Measurements from ENCODE around the gene OXSR1.
"Not testable (repeated sequence)": the region's sequence is repeated elsewhere in the genome, so short reads cannot be mapped to it uniquely, and the experiment has no call there.

OXSR1 gene

DNA sequence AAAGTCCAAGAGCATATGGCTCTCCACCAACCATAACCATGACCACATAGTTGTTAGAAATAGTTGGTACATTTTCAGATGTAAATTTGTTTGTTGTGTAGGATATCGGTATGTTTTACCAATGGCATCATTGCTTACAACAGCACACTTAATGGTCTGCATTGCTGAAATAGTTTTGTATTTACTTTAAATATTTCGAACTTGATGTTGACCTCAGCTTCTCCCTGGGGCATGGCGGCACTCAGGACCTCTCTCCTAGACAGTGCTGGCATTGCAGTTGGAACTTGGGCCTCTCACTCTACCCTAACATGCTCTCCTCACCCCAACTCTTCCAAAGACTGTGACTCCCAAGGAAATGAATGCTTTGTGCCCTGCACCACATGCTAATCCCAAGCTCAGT lies 105.3 kb downstream of the OXSR1 start:
- no peak for DNase-seq (ENCODE audit: low spot score)

DNA sequence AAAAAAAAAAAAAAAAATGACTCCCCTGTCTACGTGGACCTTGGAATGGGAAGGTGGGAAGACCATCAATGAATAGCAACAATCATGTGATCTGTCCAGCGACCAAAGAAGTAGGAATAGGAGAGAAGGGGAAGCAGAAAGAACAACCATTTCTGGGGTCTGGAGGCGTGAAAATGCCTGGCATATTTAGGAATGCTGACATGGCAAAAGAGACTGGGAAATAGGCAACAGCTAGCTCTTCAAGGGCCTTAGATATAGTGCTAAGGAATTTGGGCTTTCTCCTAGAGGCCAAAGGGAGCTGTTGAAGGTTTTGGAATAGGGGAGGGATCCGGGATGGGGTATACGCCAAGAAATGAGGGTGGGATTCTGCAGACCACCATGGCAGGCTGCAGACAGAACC lies 106.2 kb downstream of the OXSR1 start:
- DNase-seq (ENCODE audit: low spot score), result no peak

DNA sequence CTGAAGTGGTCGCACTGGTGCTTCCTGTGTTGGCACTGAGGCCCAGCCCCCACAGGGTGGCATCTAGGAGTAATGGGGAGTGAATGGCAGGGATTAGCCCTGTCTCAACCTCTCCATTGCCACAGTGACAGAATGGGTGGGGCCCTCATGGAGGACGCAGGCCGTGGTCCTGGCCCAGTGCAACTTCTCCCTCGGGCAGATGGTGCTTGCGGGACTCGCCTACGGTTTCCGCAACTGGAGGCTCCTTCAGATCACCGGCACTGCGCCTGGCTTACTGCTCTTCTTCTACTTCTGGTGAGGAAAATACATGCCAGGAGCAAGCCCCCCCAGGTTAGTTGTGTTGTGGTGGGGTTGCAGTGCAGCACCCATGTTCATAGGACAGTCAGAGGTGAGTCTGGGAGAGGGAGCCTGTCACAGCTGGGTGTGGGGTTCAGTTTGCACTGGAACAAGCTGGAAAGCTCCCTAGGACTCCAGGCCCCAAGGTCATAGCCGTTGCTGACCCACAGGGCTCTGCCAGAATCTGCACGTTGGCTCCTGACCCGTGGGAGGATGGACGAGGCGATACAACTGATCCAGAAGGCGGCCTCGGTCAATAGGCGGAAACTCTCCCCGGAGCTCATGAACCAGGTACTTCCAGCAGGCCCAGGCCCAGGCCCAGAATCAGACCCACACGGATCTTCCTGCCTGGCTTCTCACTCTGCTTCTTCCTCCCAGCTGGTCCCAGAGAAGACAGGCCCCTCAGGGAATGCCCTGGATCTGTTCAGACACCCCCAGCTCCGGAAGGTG lies 109.7 kb downstream of the OXSR1 start:
- DNase-seq (ENCODE audit: low spot score), result no peak

DNA sequence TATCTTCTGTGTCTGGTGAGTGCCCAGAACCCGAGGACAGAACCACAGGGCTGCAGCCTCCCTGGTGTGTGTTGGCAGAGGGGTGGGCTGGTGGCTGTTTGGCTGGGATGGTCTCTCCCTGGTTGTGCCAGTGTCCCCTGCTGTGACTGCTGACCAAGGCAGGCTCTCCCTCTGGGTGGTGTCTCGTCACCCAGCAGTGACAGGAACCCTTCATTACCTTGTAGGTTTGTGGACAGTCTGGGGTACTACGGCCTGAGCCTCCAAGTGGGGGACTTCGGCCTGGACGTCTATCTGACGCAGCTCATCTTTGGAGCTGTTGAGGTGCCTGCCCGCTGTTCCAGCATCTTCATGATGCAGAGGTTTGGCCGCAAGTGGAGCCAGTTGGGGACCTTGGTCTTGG lies 110.3 kb downstream of the OXSR1 start:
- DNase-seq (ENCODE audit: low spot score), result no peak

DNA sequence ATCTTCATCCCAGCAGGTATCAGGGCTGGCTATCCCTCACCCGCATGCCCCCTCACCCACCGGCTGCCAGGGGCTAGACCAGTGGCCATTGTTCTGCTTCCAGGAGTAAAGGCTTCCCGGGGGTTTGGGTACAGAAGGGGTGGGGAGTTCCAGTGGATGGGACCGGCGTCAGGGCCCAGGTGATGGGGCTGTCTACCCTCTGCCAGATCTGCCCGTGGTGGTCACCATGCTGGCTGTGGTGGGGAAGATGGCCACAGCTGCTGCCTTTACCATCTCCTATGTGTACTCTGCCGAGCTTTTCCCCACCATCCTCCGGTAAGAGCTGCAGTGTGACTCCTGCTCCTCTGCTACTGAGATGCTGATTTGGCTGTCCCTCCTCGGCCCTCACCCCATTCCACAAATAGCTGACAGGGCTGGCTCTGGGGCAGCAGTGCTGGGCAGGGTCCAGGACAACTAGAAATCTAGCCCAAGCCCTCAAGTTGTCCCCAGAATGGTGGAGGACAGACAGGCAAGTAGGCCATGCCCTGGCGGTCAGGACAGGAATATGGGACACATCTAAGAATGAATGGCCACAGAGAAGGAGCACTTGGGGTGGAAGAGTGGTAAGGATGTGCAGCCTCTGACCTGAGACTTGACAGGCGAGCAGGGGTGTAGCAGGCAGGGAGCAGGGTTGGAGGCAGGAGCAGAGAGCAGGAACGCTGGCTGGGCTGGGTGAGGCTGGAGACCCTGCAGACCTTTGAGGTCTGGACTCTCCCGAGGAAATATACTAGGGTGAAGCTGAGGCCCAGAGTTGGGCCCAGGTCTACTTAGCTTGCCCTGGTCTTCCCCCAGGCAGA lies 111.0 kb downstream of the OXSR1 start:
- DNase-seq (ENCODE audit: low spot score), result no peak

DNA sequence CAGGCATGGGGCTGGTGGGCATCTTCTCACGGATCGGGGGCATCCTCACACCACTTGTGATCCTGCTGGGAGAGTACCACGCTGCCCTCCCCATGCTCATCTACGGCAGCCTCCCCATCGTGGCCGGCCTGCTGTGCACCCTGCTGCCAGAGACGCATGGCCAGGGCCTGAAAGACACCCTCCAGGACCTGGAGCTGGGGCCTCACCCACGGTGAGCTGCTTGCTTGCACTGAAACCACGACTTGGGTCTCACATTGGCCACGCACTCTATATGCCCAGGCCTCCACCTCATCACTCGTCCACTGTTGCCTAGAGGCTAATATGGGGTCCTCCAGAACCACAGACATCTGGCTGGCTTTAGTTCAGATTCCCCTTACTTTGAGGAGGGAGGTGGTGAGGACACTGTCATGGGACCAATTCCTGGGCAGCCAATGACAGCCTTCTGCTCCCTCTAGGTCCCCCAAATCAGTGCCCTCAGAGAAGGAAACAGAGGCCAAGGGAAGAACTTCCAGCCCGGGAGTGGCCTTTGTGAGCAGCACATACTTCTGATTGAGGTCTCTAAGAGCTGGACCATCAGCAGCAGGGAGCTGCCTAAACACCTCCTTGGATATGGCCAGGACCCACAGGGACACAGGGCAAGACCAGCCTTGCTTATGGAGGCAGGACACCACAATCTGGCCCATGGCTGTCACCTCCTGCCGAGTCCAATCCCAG lies 111.7 kb downstream of the OXSR1 start:
- DNase-seq (ENCODE audit: low spot score), result no peak

DNA sequence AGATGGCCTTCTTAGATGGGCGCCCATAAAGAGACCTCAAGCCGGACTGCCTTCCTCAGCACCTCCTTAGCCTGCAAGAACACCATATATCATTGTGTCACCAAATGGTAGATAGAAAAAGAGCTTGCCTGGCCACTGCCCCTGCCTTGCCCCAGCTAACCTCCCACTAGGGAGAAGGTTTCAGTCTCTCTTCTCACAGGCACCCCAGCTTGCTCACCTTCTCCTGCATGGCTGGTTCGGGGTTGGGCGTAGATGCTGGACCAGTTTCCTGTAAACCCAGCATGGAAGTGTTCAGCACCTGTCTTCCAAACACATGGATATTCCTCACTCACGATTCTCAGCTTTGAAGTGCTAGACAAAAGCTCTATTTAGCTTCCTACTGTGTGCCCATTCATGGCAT lies 113.5 kb downstream of the OXSR1 start:
- DNase-seq (ENCODE audit: low spot score), result no peak

DNA sequence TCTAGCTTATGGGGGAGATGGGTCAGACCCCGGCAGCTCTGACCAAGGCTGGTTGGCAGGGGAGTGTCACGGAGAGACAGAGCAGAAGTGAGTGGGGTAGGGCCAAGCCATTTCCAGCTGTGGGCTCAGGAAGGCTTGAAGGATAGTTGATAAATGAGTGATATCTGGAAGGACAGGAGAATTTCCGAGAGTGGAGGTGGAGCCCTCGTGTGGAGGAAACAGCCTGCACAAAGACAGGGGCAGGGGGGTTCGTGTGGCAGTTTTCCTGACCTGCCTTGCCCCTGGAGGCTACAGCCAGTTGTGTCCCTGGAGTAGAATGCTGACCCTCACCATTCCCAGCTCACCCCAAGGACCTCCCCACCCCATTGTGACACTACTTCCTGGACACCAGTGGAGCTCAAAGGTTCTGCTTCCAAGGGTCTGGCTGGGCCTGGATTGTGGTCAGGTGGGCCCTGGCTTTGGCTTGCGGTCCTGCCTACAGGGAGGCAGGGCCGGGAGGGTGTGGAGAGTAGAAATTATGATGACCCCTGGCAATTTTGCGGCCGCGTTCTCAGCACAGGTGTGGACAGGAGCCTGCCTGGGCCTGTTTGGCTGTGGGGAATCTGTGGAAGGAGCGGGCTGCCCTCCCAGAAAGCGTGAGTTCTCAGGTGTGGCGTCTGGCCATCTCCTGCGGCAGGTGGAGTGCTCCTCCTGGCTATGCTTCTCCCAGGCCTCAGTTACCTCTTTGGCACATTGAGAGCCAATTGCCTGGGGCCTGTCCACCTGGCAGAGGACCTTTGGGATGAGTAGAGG lies 116.8 kb downstream of the OXSR1 start, which contains the start of gene SLC22A14:
TSS of gene SLC22A14 (plus strand) at position 400 of the 792 bp plus-strand sequence. CDS start 23,733 bp downstream, outside the sequence.
- DNase-seq (ENCODE audit: low spot score), result no peak

DNA sequence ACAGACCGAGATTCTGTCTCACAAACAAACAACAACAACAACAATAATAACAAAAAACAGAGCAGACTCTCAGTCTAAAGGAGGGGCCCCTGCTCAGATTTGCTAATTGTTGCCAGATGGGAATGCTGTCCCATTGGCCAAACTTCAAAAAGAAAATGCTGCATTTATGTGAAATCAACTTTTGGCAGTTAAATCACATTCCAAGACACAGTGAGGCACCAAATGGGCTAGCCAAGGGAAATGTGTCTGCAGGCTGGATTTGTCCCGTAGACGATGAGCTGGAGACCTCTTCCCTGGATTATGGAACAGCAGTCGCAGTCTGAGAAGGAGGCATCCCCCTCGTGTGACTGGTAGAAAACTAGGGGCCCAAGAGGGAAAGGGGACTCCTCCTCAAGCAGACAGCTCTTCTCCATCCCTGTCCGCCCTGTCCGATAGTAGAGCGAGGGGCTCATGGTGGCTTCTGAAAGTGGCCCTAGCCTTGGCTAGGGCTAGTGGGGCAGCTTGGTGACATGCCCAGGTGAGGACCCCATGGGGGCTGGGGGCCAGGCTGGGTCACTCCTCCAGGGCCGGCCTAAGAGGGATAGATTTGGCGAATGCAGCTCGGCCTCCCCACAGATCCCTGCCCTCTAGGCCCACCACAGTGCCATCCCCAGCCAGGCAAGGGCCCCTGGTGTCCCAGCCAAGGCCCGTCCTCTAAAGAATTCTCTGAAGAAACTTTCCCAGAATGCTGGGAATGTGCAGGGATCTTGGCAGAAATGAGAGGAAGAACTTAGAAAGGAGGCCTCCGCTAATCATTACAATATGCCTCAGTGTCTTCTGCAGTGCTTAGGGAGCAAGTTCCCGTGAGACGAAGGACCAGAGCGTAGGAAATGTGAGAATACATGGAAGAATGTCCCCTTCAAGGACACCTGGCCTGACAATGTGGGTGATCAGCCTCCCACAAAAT lies 118.7 kb downstream of the OXSR1 start:
- DNase-seq (ENCODE audit: low spot score), result no peak

DNA sequence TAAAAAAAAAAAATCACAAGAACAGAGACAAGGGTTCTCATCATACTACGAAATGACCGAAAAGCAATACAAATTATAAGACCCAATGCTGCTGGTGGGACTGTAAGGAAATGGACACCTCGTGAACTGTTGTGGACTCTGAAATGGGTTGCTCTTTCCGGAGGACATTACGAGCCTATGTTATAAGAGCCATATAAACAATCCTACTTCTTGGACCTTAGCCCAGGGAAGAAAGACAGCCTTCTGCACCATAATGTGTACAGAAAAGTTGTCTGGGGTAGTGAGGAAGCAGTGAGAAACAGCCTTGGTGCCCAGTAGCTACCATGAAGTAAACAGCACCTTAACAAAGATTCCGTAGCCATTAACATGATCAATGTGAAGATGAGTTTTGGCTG lies 119.4 kb downstream of the OXSR1 start:
- no peak for DNase-seq (ENCODE audit: low spot score)

DNA sequence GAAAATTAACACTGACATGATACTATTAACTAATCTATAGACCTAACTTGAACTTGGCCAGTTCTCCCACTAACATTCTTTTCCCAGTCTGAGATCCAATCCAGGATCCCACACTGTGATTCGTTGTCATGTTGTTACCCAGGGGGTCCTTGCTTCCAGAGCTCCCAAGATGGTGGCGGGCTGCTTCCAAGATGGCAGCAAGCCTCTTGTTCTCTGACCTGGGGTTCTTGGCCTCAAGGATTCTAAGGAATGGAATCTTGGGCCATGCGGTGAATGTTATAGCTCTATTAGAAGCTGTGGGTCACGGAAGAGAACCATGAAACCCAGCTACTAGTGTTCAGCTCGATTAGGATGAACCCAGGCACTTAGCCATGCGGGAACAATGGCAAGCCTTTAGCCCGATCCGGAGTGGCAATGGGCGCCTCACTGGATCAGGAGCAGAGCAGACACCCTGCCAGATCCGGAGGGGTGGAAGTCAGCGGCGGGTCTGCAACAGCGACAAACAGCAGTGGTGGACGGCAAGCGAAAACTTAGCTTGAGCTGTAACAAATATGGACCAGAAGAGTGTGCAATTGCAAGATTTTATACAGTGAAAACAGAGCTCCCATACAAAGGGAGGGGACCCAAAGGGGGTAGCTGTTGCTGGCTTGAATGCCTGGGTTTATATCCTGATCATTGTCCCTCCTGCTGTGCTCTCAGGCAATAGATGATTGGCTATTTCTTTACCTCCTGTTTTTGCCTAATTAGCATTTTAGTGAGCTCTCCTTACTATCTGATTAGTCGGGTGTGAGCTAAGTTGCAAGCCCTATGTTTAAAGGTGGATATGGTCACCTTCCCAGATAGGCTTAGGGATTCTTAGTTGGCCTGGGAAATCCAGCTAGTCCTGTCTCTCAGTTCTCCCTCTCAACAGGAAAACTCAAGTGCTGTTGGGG lies 124.2 kb downstream of the OXSR1 start:
- DNase-seq (ENCODE audit: low spot score), result not testable (repeated sequence)

DNA sequence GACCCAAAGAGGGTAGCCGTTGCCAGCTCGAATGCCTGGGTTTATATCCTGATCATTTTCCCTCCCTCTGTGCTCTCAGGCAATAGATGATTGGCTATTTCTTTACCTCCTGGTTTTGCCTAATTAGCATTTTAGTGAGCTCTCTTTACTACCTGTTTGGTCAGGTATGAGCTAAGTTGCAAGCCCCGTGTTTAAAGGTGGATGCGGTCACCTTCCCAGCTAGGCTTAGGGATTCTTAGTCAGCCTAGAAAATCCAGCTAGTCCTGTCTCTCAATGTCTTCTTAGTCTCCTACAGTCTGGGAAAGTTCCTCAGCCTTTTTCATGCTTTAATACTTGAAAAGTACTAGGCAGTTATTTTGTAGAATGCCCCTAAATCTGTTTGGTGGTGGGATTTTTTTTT lies 131.7 kb downstream of the OXSR1 start:
- DNase-seq (ENCODE audit: low spot score), result not testable (repeated sequence)

DNA sequence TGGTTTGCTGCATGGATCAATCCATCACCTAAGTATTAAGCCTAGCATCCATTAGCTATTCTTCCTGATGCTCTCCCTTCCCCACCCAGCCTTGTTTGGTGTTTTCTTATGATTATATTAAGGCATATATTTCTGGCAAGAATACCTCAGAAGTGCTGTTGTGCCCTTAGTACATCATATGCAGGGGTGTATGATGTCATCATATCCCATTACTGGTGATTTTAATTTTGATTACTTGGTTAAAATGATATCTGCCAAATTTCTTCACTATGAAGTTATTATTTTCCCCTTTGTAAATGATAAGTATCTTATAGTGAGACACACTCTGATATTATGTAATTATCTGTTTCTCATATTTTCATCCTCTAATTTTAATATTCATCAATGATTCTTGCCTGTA lies 132.2 kb downstream of the OXSR1 start:
- DNase-seq (ENCODE audit: low spot score), result no peak

DNA sequence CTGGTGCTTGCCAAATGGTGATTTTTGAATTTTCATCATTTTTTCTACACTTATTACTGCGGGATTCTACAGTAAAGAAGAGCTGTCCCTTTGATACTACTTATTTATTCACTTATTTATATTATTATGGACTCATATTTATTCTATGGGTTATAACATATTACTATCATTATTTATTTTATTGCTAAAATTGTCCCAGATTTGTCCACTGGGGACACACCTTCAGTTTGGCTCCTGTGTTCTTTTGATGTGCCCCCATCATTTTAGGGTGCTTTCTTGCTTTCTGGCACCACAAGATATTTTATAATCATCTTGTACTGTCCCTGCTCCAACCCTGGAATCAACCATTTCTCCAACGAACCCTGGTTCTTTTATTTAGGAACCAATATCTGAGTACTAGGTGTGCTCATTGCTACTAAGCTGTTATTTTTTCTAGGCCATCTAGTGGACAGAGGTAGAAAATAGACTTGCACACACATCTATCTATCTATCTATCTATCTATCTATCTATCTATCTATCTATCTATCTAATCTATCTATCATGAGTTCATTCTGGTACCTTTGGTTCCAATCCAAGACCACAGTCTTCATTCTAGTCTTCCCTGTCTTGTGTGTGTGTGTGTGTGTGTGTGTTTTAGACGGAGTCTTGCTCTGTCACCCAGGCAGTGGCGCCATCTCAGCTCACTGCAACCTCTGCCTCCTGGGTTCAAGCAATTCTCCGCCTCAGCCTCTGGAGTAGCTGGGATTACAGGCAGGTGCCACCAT lies 132.8 kb downstream of the OXSR1 start:
- no peak for DNase-seq (ENCODE audit: low spot score)
